GM18507 (cell line): ENCODE data around the gene UBE3C.
"Not testable (repeated sequence)": the region's sequence is repeated elsewhere in the genome, so short reads cannot be mapped to it uniquely, and the experiment has no call there.

Source experiments
- DNase-seq: peaks from one replicate; pipeline ENCODE4 v3.0.0; 2011; ENCODE audit warnings: low read depth; ENCODE audit not compliant: insufficient read length; ENCODE audit errors: extremely low spot score
- FAIRE-seq: peaks from 2 replicates; lab custom pipeline; 2011; peaks lifted over from hg19 to GRCh38; lab: Jason Lieb, UNC

The UBE3C gene

DNA sequence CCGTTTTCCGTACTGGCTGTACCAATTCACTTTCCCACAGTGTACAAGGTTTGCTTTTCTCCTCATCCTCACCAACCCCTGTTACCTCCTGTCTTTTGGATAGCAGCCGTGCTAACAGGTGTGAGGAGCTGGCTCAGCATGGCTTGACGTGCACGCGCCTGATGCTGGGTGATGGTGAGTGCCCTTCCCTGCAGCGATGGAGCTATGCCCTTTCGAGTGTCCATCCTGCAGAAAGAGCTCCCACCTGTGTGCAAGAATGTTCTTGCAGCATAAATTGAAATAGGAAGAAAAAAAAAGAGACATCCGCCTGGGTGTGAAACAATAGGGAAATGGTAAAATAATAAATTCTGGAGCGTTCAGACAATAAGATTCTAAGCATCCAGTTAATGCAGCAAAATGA is 9.5 kb upstream of the UBE3C start:
- FAIRE-seq: no peak
- DNase-seq: no peak

GRCh38 chr7:157129907-157130460 is 8.7 kb upstream of the UBE3C start:
- FAIRE-seq (no peak), DNase-seq (no peak)

DNA sequence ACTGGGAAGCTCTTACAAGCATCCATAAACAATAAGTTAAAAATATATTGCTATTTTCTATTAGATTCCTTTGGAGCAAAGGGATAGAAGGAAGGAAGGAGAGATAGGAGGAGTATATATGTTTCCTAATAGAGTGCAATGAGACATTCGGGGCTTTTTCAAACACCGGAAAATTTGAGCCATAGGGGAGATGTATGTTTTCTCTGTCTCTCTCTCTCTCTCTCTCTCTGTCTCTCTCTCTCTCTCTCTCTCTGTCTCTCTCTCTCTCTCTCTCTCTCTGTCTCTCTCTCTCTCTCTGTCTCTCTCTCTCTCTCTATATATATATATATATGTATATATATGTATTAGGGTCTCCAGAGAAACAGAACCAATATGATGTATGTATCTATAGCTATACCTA is 7.9 kb upstream of the UBE3C start:
- FAIRE-seq, DNase-seq: not testable (repeated sequence)

- FAIRE-seq (no peak), DNase-seq (no peak)
These were observed 5.9 kb upstream of the UBE3C start for GRCh38 chr7:157132796-157133195.

- FAIRE-seq (no peak), DNase-seq (no peak)
These were observed 5.4 kb upstream of the UBE3C start for GRCh38 chr7:157133304-157133703.

GRCh38 chr7:157136372-157136771 is 2.4 kb upstream of the UBE3C start:
- FAIRE-seq: no peak
- no peak for DNase-seq

GRCh38 chr7:157138101-157138423 is 664 bp upstream of the UBE3C start:
- DNase-seq (no peak), FAIRE-seq (peak; percentile 59)

GRCh38 chr7:157139111-157139809 is 534 bp downstream of the UBE3C start:
- no peak for FAIRE-seq
- peak; percentile 29 for DNase-seq

DNA sequence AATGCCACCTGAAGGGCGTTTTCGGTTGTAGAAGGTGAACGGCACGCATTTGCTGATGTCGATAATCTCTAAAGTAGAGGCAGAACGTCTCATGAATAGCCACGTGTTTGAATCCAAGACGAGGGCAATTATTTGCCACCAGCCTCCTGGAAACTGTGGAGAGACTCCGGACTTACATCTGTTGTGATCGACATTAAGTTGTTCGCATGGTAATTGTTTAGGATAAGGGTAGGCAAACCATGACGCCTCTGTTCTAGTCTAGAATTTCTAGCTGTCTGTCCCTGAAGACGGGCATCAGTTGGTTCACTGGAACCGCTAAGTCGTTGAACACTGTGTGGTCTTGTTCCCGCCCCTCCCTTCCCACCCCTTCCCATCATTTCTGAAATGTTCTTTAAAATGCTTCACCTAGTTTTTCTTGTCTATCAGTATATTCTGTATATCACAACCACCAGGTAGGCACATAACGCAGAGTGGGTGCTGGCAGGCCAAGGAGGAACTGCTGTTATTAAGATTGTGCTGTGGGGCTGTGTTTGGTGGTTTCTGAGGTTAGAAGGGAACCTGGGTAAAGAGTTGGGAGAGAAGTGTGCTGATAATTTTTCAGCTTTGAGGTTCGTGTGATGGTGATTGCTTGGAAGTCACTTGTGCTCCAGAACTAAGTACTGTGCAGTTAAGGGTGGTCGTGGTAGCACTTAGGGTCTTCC is 1.2 kb downstream of the UBE3C start:
- no peak for DNase-seq
- no peak for FAIRE-seq

DNA sequence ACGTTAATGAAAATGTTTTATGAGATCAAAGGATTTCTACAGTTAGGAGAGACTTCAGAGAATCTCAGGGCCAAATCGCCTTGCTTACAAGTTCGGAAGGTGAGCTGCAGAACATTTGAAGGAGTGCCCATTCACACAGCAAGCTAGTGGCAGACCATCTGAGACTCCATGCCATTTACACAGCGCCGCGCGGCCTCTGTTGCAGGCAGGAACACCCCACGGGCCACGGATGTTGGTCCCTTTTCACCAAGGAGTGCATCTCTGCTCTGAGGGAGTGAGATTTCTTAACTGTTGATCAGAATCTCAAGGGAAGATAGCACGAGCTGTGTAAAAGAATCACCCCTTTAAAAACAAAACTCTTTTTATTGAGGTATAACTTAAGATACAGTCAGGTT is 1.8 kb downstream of the UBE3C start:
- DNase-seq: no peak
- no peak for FAIRE-seq

- DNase-seq (no peak), FAIRE-seq (no peak)
These were observed 2.9 kb downstream of the UBE3C start for GRCh38 chr7:157141525-157142060.

DNA sequence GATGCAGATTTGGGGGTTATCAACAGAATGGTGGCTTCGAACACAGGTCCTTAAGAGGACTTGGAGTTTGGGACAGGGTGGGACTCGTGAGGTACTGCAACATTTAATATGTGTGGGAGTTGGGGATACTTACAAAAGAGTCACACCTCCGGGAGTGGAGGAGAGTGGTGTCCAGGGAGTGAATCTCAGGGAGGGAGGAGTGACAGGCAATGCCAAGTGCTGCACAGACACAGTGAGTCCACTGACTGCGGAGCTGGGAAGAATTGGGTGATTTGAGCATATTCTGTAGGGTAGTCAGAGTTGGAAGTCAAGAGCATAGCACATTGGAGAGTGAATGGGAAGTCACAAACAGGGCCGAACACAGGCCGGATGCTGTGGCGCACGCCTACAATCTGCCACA is 5.1 kb downstream of the UBE3C start:
- DNase-seq (no peak), FAIRE-seq (no peak)

- FAIRE-seq (no peak), DNase-seq (no peak)
These were observed 10.6 kb downstream of the UBE3C start for GRCh38 chr7:157149317-157149716.

GRCh38 chr7:157150882-157151281 is 12.2 kb downstream of the UBE3C start:
- DNase-seq: no peak
- FAIRE-seq: no peak

DNA sequence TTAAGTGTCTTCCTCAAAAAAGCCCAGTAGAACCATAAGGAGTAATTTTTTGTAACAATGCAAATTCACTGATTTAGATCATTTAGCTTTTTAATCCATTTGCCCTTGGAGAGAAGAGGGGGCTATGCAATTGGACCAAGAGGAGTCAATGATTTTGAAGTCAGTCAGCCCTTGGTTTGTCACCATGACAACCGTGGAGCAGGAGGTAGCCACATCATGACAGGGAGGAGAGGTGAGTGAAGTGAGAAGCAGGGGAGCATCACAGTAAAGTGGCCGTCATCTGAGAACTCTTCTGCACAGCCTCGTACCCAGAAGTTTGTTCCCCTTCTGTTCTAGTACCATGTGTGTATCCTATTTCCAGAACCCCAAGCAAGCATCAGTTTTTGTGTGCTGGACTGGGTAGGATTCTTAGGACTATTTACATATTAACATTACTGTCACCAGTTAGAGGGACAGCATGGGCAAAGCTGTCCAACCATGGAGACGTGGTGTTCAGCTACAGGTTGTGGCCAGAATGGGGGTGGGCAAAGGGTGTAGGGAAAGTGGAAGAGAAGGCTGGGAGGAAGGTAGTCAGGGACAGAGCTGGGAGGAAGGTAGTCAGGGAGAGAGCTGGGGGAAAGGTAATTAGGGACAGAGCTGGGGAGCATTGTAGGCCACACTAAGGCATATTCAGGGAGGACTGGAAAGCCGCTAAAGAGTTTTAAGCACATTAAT is 13.1 kb downstream of the UBE3C start:
- FAIRE-seq (no peak), DNase-seq (no peak)

DNA sequence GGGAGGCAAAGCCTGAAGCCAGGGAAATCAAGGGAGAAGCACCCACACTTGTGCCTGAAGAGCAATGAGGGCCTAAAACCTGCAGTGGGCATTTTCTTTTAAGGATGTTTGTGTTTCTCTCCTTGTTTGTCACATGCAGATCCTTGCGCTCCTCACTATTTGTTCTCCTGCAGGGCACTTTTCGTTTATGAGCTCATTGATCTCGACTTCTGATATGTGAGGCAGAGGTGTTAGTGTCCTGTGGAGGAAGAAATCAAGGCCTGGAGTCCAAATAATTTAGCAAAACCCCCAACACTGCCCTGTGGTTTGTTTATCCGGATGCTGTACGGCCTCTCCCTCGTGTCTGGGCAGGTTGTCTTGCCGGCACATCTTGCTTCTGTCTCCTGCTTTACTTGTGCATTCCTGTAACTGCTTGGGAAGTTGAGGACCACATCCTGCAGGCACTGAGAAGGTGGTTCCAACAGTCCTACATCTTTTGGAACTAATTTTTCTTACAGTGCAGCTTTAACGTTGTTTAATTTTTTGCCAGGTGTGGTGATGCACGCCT is 13.7 kb downstream of the UBE3C start:
- no peak for DNase-seq
- no peak for FAIRE-seq

GRCh38 chr7:157153260-157153659 is 14.5 kb downstream of the UBE3C start:
- no peak for DNase-seq
- FAIRE-seq: no peak

DNA sequence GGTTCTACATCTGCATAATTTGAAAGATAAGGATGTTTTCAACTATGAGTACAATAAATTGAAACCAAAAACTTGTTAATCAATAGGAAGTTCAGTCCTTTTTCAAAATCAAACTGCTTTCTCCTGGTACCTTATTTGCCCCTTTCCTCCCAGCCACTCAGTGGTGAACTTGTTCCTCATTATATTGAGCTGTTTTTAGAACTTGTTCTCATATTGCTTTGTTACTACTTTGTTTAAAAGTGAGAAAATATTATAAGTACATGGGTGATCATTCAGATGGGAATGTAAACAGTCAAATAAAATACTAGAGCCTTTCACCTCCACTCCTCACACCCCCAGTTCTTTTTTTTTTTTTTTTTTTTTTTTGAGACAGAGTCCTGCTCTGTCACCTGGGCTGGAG is 17.2 kb downstream of the UBE3C start:
- FAIRE-seq: no peak
- DNase-seq: no peak

GRCh38 chr7:157158400-157158799 is 19.7 kb downstream of the UBE3C start:
- FAIRE-seq (no peak), DNase-seq (no peak)

DNA sequence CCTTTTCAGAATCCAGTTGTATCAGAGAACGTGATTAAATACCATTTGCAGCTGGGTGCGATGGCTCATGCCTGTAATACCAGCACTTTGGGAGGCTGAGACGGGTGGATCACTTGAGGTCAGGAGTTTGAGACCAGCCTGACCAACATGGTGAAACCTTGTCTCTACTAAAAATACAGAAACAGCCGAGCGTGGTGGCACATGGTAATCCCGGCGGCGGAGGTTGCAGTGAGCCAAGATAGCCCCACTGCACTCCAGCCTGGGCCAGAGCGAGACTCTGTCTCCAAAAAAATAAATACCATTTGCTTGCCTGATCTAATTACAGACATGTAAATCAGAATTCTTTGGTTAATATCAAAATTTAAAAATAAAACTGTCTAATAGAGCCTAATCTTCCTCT is 20.8 kb downstream of the UBE3C start:
- not testable (repeated sequence) for FAIRE-seq, DNase-seq
